Measurements from ENCODE around the gene PYDC1.
"Not testable (repeated sequence)": the region's sequence is repeated elsewhere in the genome, so short reads cannot be mapped to it uniquely, and the experiment has no call there.

PYDC1 gene

DNA sequence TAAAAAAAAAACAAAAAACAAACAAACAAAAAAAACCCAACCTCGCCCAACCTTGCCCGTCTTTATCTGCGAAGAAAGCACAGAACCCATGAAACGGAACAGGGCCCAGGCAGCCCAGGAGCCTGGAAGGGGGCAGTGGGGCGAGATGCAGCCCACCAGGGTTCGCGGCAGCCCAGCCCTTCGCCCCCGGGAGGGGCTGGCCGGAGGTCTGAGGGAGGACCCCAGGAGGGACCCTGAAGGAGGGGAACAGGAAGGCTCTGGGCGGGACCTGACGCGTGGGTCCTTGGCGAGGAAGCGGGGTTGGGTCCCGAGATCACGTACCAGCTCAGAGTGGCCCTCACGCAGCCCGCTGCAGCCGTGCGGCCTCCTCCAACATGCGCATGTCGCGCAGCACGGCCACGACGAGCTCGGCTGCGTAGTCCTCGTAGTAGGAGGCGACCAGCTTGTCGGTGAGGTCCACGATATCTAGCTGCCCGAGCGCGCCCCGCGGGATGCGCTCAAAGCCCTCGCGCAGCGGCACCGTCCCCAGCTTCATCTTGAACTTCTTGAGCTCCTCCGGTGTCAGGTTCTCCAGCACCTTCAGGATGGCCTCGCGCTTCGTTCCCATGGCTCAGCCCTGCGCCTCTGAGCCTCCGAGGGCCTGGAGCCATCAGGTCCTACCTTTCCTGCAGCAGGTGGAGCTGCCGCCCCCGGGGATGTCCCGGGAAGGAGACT, at the start of gene PYDC1:
TSS of gene PYDC1 (minus strand) at position 714 of the 714 bp plus-strand sequence. CDS start at position 607, 107 bp downstream.
- no peak for DNase-seq (ENCODE audit: low spot score)

DNA sequence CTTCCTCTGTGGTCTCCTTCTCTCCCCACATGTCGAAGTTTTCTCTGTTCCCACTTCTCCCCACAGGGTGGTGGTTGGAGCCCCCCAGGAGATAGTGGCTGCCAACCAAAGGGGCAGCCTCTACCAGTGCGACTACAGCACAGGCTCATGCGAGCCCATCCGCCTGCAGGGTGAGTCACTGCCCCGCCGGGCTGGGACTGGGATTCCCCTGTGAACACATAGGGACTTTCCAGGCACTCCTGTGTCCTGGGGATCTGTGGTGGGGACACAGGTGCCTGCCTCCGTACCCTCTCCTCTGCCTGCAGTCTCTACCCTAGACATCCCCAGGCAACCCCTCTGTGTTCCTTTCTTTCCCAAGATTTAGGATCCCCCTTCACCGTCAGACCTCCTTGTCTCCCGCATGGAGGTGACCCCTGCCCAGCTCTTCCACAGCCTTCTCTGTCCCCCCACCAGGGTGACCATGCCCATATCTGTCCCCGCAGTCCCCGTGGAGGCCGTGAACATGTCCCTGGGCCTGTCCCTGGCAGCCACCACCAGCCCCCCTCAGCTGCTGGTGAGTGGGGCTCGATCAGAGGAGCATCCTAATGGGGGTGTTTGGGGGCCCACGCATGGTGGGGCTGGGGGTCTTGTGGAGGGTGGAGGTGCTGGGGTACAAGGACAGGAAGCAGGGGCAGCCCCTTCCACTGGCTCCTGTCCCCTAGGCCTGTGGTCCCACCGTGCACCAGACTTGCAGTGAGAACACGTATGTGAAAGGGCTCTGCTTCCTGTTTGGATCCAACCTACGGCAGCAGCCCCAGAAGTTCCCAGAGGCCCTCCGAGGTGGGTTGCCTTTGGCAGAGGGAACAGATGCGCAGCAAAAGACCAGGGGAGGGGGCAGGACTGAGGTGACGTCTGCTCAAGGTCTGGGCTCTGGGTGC, 48.7 kb upstream of the PYDC1 start:
- no peak for DNase-seq (ENCODE audit: low spot score)

DNA sequence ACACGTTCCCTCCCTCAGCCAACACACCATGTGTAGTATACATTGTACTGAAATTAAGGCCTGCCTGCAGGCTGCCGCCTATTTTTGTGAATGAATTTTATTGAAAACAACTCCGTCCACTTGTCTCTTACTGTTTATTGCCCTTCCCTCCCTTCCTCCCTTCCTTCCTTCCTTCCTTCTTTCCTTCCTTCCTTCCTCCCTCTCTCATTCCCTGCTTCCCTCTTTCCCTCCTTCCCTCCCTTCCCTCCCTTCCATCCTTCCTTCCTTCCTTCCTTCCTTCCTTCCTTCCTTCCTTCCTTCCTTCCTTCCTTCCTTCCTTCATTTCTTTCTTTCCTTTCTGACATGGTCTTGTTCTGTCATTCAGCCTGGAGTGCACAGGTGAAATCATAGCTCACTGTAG, 45.1 kb upstream of the PYDC1 start:
- no peak for DNase-seq (ENCODE audit: low spot score)

DNA sequence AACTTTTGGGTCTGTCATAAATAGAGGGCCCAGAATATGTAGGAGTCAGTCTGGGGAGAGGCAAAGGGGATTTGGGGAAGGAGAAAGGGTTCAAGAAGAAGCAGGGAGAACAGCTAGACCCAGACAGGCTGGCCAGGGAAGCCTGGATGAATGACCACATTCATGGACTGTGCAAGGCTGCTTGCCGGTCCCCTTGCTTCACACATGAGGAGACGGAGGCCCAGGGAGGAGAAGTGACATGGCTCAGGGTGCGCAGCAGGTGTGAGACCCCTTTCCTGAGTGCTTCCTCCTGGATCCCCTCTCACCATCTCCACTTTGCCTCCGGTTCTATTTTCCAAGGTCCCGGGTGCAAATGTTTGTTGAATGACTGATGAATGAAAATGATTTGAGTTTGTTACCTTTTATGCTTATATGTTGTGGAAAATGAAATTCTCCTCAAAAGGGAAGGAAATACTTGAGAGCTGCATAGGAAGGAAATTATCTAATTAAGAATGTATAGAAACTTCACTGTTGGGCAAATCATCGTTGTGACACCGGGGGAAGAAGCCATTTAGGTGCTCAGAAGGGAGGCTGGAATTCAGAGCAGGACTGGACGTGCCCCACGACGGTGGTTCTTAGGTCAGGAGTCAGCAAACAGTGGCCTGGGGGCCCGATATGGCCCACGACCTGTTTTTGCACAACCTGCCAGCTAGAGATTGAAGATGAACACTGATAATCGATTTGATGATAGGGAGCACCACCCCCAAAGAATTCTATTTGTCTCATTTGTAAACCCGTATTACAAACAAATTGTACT, 43.4 kb upstream of the PYDC1 start:
- DNase-seq (ENCODE audit: low spot score) = no peak

DNA sequence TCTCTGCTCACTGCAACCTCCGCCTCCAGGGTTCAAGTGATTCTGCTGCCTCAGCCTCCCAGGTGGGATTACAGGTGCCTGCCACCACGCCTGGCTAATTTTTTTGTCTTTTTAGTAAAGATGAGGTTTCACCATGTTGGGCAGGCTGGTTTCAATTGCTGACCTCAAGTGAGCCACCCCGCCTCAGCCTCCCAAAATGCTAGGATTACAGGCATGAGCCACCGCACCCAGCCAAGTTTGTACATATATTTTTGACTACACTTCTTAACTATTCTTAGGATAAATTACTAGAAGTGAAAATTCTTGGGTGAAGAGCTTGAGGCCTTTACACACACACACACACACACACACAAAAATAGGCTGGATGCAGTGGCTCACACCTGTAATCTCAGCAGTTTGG, 41.4 kb upstream of the PYDC1 start:
- no peak for DNase-seq (ENCODE audit: low spot score)

DNA sequence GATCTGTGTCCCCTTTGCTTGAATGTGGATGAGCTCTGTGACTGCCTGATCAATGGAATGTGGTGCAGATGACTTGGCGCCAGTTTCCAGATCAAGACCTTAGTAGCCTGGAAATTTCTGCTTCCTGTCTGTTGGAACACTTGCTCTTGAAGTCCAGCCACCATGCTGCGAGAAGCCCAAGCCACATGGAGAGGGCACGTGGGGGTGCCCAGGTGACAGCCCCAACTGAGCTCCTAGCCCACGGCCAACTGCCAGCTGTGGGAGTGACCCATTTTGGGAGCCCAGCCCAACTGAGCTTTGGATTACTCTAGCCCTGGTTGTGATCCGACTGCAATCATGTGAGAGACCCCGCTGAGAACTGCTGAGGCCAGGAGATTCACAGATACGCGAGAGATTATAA, 39.5 kb upstream of the PYDC1 start:
- no peak for DNase-seq (ENCODE audit: low spot score)

DNA sequence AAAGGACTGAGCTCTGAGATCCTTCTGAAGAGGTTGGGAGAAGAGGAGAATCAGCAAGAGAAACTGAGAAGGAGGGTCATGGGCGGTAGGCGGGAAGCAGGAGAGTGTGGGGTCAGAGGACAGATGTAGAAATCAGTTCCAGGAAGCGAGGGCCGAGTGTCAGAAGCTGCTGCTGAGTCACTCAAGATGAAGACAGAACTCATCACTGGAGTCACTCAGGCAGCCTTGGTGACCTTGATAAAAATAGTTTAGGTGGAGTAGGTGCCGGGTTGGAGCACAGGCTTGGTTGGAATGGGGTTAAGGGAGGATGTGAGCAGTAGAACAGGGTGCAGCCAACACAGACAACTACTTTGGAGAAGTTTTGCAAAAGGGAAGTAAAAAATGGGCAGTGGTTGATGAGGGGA, 36.7 kb upstream of the PYDC1 start:
- DNase-seq (ENCODE audit: low spot score) = no peak

DNA sequence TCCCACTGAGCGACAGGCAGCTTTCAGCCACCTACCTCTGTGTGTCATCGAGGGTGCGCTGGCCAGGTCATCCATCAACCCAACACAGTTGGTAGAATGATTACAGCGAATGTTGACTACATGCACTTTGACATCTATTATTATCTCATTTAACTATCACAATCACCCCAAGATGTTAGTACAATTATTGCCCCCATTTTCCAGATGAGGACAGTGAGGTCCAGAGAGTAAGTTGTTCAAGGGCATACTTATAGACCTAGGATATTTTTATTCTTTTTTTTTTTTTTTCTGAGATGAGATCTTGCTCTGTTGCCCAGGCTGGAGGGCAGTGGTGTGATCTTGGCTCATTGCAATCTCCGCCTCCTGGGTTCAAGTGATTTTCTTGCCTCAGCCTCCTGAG, 34.5 kb upstream of the PYDC1 start:
- no peak for DNase-seq (ENCODE audit: low spot score)

DNA sequence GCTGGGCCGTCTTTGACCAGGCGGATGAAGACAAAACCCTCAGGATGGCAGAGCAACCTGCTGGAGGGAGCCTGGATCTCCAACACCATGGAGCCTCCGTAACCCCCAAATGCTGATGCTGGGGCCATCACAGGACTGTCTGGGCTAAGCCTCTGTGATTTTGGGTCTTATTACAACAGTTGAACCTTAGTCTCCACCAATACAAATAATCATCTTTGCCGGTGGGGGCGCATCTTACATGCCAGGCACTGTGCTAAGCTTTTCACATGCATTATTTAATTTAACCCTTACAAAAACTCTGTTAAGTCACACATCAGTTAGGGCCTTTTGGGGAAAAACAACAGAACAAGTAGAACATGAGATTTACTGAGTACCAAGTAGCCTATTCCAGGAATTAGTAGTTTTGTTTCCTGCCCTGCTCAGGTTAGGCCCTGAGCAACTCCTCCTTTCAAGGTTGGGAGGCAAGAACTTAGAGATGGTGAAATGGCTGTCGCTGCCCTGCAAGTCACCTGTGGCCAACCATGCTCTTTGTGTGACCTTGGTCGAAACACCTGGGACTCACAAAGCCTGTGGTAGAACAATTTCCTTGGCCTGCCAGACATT, 33.9 kb upstream of the PYDC1 start:
- no peak for DNase-seq (ENCODE audit: low spot score)

DNA sequence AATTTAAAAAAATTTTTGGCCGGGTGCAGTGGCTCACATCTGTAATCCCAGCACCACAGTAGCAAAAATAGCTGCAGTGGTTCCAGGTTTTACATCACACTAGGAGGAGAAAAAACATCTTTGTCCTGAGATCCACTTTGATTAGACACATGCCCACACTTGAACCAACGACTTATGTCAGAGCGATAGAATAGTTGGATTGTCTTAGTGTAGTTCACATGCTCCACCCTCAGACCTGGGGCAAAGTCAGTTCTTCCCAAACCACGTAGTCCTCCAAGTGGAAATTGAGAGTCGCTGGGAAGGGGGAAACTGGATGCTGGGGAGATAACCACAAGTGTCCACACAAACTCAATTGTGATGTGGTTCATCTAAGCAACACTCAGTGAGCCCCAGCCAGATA, 31.4 kb upstream of the PYDC1 start:
- DNase-seq (ENCODE audit: low spot score) = no peak

DNA sequence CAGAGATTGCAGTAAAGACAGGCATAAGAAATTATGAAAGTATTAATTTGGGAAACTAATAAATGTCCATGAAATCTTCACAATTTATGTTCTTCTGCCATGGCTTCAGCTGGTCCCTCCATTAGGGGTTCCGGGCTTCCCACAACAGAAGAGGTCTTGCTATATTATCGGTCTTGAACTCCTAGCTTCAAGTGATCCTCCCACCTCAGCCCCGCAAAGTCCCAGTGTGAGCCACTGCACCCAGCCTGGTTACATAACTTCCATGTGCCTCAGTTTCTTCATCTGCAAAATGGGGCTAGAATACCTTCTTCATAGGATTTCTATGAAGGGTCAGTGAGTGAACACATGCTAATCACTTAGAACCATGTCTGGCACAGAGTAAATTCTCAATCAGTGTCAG, 29.4 kb upstream of the PYDC1 start:
- no peak for DNase-seq (ENCODE audit: low spot score)

DNA sequence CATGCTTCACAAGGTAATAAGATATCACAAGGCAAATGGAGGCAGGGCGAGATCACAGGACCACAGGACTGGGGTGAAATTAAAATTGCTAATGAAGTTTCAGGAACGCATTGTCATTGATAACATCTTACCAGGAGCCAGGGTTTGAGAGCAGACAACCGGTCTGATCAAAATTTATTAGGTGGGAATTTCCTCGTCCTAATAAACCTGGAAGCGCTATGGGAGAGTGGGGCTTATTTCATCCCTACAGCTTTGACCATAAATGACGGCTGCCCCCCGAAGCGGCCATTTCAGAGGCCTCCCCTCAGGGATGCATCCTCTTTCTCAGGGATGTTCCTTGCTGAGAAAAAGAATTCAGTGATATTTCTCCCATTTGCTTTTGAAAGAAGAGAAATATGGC, 28.7 kb upstream of the PYDC1 start:
- not testable (repeated sequence) for DNase-seq (ENCODE audit: low spot score)

DNA sequence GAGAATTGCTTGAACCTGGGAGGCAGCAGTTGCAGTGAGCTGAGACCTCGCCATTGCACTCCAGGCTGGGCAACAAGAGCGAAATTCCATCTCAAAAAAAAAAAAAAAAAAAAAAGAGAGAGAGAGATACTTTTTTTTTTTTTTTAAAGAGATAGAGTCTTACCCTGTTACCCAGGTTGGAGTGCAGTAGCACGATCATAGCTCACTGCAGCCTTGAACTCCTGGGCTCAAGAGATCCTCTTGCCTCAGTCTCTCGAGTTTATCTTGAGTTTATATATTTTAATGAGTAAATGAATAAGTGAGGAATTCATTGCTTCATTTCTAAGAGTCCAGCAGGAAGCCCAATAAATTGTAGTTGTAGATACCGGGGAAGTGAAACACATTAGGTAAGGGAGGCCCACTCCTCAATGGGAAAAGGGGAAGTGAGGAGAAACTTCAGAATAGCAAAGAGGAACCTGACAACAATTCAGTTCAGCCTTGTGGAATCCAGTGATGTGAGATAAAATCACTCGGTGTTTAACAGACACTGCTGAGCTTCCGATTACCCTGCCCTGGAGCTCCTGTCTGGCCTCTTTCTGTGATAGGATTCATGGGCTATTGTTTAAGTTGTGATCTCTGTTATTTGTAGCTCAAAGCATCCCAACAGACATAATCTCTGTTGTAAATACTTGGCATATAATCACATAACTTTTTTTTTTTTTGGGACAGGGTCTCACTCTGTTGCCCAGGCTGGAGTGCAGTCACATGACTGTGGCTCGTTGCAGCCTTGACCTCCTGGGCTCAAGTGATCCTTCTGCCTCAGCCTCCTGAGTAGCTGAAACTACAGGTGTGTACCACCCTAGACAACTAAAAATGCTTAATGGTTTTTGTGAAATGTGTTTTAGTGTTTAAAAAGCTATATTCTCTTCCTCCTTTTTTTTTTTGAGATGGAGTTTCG, 27.1 kb upstream of the PYDC1 start:
- DNase-seq (ENCODE audit: low spot score) = no peak

DNA sequence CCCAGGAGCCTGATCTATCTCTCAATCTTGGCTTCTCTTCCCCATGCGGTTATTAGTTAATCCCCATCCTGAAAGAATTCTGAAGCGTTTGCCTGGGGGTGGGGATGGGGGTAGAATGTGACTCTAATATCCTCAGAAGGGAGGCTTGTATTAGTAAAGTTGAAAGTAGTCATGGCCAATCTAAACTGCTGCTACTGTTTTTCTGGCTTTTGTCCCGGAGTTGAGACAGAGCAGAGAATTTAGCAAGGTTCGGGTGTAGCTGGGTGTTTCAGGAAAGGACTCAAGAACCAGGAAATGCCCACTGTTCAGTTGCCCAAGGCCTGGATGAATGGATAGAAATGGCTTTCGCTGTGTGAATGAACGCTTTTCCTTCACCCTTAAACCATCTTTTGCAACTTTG, 25.3 kb upstream of the PYDC1 start:
- no peak for DNase-seq (ENCODE audit: low spot score)

DNA sequence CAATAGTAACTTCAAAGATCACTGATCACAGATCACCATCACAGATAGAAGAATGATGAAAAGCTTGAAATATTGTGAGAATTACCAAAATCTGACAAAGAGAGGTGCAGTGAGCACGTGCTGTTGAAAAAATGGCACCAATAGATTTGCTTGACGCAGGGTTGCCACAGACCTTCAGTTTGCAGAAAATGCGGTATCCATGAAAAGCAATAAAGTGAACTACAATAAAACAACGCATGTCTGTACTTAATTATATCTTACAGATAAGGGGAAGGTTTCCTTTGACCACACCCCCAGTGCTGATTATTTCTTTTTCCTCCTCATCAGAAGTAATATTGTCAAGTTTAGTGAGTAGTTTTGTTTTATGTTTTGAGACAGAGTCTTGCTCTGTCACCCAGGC, 21.1 kb upstream of the PYDC1 start:
- no peak for DNase-seq (ENCODE audit: low spot score)

DNA sequence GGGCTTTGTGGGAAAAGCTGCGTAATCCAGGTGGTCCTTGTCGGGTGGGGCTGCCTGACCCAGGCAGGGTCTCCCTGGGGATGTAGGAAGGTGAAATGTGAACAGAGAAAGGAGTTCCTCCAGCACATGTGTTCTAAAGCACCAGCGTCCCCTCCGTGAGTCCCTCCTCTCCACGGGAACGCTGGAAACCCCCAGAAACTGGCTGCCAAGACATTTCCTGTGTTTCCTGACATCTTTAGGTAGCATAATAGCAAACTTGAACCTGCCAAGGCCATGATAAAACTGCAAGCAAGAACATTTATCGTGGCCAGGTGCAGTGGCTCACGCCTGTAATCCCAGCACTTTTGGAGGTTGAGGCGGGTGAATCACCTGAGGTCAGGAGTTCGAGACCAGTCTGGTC, 12.6 kb upstream of the PYDC1 start:
- no peak for DNase-seq (ENCODE audit: low spot score)

DNA sequence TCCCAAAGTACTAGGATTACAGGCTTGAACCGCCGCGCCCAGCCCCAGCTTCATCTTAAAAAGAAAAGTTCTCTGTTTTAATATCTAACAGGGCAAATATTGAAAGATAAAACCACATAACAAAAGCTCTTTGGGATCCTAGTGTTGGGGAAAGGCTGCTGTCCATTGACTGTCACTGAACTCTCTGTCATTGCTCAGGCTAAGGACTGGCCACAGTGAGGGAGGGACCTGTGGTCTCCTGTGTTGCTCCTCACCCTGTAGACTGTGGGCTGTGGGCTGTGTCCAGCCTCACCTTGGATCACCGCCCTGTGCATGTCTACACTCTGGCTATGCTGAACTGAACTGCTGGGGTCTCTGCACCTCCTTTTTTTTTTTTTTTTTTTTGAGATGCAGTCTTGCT, 11.3 kb upstream of the PYDC1 start:
- DNase-seq (ENCODE audit: low spot score) = no peak

DNA sequence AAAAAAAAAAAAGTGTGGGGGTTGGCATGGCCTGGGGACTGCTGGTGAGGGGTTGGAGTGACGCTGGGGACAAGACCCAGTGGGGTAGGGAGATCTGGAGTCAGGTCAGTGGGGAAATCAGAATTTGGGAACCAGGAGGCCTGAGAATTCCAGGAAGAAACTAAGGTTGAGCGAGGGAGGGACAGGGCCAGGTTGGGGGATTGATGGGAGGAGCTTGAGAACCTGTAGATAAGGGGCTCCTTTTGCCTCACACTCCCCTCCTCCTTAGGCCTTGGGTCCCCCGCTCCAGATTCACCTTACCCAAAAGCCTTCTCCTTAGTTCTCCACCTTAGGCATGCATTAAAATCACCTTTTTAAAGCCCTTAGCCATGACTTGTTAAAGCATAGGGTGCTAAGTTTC, 8.3 kb upstream of the PYDC1 start:
- DNase-seq (ENCODE audit: low spot score) = no peak

DNA sequence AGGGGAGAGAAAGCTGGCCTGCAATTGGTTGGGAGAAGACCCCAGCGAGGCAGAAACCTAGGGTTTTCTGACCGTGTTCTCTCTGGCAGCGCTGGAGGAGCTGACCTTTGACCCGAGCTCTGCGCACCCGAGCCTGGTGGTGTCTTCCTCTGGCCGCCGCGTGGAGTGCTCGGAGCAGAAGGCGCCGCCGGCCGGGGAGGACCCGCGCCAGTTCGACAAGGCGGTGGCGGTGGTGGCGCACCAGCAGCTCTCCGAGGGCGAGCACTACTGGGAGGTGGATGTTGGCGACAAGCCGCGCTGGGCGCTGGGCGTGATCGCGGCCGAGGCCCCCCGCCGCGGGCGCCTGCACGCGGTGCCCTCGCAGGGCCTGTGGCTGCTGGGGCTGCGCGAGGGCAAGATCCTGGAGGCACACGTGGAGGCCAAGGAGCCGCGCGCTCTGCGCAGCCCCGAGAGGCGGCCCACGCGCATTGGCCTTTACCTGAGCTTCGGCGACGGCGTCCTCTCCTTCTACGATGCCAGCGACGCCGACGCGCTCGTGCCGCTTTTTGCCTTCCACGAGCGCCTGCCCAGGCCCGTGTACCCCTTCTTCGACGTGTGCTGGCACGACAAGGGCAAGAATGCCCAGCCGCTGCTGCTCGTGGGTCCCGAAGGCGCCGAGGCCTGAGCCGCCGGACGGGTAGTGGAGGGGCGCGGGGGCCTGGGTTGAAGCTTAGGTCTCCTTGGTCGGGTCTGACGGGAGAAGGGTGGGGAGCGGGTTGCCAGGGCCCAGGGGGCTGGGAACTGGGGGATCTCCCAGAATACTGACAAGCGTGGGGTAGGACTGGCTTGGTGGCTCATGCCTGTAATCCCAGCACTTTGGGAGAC, 7.4 kb upstream of the PYDC1 start:
- DNase-seq (ENCODE audit: low spot score) = no peak

DNA sequence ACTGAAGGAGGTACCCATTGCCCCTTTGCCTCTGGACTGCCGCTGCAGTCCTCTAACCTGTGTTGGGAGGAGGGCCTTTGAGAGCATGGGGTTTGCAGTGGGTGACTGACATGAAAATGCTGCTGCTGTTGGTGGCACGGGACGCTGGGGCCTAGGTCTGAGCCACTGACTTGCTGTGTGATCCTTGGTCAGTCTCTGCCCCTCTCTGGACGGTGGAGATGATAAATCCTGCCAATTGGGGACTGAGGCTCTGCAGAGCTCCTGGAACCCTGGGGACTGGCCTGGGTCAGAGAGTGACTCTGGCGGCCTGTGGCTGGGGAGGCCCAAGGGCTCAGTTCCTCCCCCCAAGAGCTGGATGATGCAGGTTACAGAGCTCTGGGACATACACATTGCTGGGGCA, 6.1 kb upstream of the PYDC1 start:
- DNase-seq (ENCODE audit: low spot score) = no peak

All from HuH-7.5 (cell line).